ENCODE results near the gene QSER1. TPM values are rescaled to one million over a fixed set of nuclear protein-coding genes. Genes with fewer than 3 reads are reported as not detected.

Gene QSER1
- total and polyA plus RNA-seq, 4 donors = 2.4 to 12.6 (median 7.1) TPM

DNA sequence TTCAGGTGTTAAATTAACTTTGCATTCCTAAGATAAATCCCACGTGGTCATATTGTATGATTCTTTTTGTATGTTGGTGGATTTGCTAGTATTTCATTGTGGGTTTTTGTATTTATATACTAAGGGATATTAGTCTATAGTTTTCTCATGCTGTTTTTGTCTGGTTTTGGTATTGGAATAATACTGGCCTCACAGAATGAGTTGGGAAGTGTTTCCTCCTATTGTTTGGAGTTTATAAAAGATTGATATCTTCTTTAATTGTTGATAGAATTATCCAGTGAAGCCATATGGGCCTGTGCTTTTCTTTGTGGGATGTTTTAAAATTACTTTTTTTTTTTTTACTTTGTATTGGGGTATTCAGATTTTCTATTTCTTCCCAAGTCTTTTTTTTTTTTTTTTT, 59.8 kb downstream of the QSER1 start:
- TF ChIP-seq FOXA1 (IDR thresholded peaks at IDR 0.05) = no peak
- TF ChIP-seq, protein P1, sequence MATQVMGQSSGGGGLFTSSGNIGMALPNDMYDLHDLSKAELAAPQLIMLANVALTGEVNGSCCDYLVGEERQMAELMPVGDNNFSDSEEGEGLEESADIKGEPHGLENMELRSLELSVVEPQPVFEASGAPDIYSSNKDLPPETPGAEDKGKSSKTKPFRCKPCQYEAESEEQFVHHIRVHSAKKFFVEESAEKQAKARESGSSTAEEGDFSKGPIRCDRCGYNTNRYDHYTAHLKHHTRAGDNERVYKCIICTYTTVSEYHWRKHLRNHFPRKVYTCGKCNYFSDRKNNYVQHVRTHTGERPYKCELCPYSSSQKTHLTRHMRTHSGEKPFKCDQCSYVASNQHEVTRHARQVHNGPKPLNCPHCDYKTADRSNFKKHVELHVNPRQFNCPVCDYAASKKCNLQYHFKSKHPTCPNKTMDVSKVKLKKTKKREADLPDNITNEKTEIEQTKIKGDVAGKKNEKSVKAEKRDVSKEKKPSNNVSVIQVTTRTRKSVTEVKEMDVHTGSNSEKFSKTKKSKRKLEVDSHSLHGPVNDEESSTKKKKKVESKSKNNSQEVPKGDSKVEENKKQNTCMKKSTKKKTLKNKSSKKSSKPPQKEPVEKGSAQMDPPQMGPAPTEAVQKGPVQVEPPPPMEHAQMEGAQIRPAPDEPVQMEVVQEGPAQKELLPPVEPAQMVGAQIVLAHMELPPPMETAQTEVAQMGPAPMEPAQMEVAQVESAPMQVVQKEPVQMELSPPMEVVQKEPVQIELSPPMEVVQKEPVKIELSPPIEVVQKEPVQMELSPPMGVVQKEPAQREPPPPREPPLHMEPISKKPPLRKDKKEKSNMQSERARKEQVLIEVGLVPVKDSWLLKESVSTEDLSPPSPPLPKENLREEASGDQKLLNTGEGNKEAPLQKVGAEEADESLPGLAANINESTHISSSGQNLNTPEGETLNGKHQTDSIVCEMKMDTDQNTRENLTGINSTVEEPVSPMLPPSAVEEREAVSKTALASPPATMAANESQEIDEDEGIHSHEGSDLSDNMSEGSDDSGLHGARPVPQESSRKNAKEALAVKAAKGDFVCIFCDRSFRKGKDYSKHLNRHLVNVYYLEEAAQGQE (IDR thresholded peaks at IDR 0.05) = no peak
- no peak for TF ChIP-seq NR2F2 (IDR thresholded peaks at IDR 0.05)
- no peak for TF ChIP-seq YY1 (IDR thresholded peaks at IDR 0.05)
- TF ChIP-seq JUND (IDR thresholded peaks at IDR 0.05) = no peak
- TF ChIP-seq SP1 (IDR thresholded peaks at IDR 0.05) = no peak
- TF ChIP-seq FOXA2 (IDR thresholded peaks at IDR 0.05) = no peak
- TF ChIP-seq, protein P2, sequence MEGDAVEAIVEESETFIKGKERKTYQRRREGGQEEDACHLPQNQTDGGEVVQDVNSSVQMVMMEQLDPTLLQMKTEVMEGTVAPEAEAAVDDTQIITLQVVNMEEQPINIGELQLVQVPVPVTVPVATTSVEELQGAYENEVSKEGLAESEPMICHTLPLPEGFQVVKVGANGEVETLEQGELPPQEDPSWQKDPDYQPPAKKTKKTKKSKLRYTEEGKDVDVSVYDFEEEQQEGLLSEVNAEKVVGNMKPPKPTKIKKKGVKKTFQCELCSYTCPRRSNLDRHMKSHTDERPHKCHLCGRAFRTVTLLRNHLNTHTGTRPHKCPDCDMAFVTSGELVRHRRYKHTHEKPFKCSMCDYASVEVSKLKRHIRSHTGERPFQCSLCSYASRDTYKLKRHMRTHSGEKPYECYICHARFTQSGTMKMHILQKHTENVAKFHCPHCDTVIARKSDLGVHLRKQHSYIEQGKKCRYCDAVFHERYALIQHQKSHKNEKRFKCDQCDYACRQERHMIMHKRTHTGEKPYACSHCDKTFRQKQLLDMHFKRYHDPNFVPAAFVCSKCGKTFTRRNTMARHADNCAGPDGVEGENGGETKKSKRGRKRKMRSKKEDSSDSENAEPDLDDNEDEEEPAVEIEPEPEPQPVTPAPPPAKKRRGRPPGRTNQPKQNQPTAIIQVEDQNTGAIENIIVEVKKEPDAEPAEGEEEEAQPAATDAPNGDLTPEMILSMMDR (IDR thresholded peaks at IDR 0.05; ENCODE audit: low read depth, low read length, missing input control) = no peak
- no peak for TF ChIP-seq HNF4A (conservative IDR thresholded peaks at IDR 0.05)
- TF ChIP-seq TAF1 (conservative IDR thresholded peaks at IDR 0.05) = no peak
- no peak for TF ChIP-seq RAD21 (IDR thresholded peaks at IDR 0.05)
- TF ChIP-seq RXRA (IDR thresholded peaks at IDR 0.05) = no peak
- TF ChIP-seq, protein P3, sequence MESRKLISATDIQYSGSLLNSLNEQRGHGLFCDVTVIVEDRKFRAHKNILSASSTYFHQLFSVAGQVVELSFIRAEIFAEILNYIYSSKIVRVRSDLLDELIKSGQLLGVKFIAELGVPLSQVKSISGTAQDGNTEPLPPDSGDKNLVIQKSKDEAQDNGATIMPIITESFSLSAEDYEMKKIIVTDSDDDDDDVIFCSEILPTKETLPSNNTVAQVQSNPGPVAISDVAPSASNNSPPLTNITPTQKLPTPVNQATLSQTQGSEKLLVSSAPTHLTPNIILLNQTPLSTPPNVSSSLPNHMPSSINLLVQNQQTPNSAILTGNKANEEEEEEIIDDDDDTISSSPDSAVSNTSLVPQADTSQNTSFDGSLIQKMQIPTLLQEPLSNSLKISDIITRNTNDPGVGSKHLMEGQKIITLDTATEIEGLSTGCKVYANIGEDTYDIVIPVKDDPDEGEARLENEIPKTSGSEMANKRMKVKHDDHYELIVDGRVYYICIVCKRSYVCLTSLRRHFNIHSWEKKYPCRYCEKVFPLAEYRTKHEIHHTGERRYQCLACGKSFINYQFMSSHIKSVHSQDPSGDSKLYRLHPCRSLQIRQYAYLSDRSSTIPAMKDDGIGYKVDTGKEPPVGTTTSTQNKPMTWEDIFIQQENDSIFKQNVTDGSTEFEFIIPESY (IDR thresholded peaks at IDR 0.05) = no peak
- TF ChIP-seq GABPA (IDR thresholded peaks at IDR 0.05 in 1 of 2, conservative IDR thresholded peaks at IDR 0.05 in 1 of 2) = no peak
- TF ChIP-seq, protein P4, sequence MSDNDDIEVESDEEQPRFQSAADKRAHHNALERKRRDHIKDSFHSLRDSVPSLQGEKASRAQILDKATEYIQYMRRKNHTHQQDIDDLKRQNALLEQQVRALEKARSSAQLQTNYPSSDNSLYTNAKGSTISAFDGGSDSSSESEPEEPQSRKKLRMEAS (IDR thresholded peaks at IDR 0.05) = no peak
- no peak for TF ChIP-seq EGR1 (IDR thresholded peaks at IDR 0.05; ENCODE audit: low read depth in 2 of 2)
- TF ChIP-seq HNF4G (IDR thresholded peaks at IDR 0.05) = no peak
- TF ChIP-seq, protein P5, sequence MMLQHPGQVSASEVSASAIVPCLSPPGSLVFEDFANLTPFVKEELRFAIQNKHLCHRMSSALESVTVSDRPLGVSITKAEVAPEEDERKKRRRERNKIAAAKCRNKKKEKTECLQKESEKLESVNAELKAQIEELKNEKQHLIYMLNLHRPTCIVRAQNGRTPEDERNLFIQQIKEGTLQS (IDR thresholded peaks at IDR 0.05) = no peak
- Histone ChIP-seq H3K9ac (ENCODE audit: low read depth in 1 of 2, low read length in 2 of 2) (no peak overlapping the region), H3K27me3 (ENCODE audit: control insufficient read depth in 4 of 4, insufficient read depth in 4 of 4, low read length in 3 of 4) (no peaks in the 10 kb centered on the region), H3K4me1 (ENCODE audit: control insufficient read depth in 4 of 4, insufficient read depth in 4 of 4, low read length in 3 of 4) (no peaks in the 10 kb centered on the region), H3K36me3 (ENCODE audit: control insufficient read depth in 4 of 4, insufficient read depth in 3 of 4, low read depth in 1 of 4, low read length in 3 of 4) (peaks cover 2 to 9% (median 7%) of the 10 kb centered on the region in 4 donors), H3K27ac (ENCODE audit: low read depth in 1 of 2, low read length in 2 of 2) (no peak overlapping the region), H3K4me3 (ENCODE audit: low read depth in 1 of 3, low read length in 3 of 3) (no peak overlapping the region), H3K9me3 (ENCODE audit: control insufficient read depth in 4 of 4, low read length in 3 of 4) (no peaks in the 10 kb centered on the region)
- WGBS = 63% methylated on average over 1 of the region's 1 CpG
- DNase-seq (ENCODE audit: low spot score) = no peak

Measured in liver (tissue), 9 donors.